ENCODE measurements around the gene LRP2.

LRP2 gene

DNA sequence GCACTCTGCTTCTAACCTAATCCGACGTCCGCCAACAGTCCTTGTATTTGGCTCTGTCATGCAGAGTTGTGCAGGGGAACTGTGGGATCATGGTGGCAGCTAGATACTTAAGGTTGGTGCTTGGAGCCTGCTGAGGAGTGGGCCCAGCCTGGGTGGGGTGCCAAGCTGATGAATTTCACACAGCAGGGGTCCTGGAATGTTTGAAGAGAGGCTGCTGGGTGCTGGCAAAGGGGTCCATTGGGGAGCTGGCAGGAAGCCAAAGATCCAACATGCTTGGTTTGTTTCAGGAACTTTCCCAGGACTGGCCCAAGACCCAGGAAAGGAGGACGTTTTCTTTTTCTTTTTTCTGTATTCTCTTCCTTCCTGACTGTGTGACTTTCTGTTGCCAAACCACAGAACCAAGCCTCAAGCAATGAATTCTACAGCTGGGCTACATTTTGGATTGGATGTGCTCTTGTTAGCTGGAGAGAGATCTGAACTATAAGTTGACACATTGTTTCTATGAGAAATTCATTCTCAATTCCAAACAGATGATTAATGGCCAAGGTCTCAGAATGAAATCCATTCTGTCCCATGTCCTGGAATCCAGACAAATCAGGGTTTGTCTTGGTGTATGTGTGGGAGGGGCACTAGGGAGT, 243.1 kb downstream of the LRP2 start:
- DNase-seq (ENCODE audit: low spot score) = no peak

GRCh38 chr2:169118060-169118459, 244.3 kb downstream of the LRP2 start:
- no peak for DNase-seq (ENCODE audit: low spot score)

- no peak for DNase-seq (ENCODE audit: low spot score)
Measured at GRCh38 chr2:169116993-169117392, 245.3 kb downstream of the LRP2 start.

DNA sequence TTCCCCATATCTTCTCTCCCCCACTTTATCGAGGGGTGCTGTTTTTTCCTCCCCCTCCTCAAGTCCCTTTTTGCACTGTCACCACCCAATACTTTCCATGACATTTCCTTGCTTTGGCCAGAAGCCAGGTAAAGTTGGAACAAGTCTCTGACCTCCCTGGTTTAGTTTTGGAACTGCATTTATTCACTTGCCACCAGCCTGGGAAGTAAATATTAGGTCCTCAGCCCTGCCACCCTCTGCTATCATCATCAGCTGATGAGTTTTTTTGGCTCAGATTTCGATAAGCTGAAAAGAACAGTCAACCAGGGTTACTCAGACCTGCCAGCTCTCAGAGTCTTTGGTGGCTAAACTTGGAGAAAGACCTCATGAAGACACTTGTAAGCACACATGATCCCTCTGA, 246.0 kb downstream of the LRP2 start:
- DNase-seq (ENCODE audit: low spot score) = no peak

GRCh38 chr2:169114056-169114455, 248.3 kb downstream of the LRP2 start:
- no peak for DNase-seq (ENCODE audit: low spot score)

- no peak for DNase-seq (ENCODE audit: low spot score)
Measured at GRCh38 chr2:169112841-169113240, 249.5 kb downstream of the LRP2 start.

DNA sequence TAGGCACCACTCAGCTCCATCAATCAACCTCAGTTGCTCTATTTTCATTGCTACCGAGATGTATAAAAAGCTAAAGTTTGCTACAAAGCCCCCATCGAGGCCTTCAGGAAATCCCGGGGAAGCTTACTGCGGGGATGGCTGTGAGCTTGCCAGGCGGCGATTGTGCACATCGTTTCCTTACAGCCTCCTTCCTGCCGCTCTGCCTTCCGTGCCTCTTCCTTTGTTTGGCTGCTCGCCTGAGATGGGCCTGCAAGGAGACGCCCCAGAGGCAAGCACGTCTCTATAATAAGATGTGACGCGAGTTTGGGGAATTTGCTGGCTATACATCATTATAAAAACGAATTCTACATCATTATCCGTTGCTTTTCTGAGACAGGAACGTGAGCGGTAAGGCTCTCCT, 251.4 kb downstream of the LRP2 start:
- no peak for DNase-seq (ENCODE audit: low spot score)

DNA sequence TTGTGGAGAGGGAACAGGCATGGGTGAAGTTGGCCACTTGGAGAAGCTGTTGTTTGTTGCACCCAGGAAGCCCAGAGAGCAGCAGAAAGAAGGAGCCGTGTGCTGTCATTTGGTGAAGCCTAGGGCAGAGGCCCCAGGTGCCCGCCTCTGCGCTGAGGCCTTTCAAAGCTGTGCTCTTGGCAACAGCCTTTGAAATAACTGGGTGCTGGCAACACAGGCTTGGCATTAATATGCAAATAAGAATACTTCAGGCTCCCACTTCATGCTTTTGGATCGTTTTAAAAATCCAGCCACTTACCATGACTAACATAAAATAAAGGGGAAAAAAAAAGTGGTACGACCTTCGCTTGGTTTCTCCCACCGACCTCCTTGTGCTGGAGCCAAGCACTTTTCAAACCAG, 251.9 kb downstream of the LRP2 start:
- DNase-seq (ENCODE audit: low spot score) = no peak

DNA sequence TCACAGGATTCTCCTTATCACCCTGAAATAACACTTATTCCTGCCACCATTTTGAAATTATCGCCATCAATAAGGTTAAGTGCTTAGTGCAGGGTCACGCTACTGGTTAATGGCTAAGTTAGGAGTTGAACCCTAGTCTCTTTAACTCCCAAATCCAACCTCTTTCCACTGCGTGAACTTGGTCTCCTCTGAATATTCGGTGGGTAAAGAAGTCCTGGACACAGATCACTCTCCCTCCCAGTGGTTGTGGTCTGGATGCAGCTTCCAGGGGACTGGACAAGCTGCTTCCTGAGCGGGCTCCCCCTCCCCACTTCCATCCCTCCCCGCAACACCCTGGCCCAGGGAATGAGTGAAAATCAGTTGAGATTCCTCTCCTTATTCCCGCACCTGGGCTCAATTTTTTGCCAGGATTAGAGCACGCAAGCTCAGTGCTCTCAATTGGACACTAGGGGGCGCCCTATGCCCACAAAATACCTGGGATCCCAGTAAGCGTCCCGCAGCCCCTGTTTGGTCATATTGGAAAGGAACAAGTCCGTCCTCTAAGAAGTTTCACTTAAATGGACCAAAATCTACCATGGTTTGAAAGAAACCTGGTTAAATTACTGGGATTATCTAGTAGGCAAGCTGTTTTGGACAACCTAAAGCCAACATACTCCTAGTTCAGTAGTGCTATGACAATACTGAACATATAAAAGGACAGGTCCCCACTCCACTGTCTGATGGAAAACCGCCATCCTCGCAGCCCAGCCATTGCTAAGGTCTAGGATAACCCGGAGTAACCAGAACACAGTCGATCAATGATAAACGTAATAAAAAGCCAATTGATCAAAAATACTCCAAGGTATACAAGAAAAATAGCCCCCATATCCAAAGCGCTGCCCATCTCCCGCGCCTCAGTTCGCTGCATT, 252.6 kb downstream of the LRP2 start:
- DNase-seq (ENCODE audit: low spot score) = peak; percentile 81

- no peak for DNase-seq (ENCODE audit: low spot score)
Measured at GRCh38 chr2:169108099-169108884, 254.0 kb downstream of the LRP2 start.

- no peak for DNase-seq (ENCODE audit: low spot score)
Measured at GRCh38 chr2:169107645-169108044, 254.7 kb downstream of the LRP2 start.

- DNase-seq (ENCODE audit: low spot score) = no peak
Measured at GRCh38 chr2:169106563-169107545, 255.5 kb downstream of the LRP2 start.

DNA sequence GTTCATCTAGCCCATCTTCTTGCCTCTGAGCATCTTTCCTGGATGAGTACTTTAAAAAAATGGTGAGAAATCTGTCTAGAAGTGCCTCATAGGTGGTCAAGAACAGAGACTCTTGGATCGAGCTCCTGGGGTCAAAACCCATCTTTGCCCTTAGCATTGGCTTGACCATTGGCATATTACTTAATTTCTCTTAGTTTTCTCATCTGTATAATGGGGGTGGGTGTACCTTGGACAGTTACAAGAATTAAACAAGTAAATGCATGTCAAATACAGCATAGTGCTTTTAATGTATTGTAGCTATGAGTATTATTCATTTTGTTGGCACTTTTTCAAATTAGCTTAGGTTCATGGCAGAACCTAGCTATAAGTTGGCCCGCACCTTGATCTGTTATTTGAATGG, 256.2 kb downstream of the LRP2 start:
- no peak for DNase-seq (ENCODE audit: low spot score)

- no peak for DNase-seq (ENCODE audit: low spot score)
Measured at GRCh38 chr2:169105476-169105875, 256.9 kb downstream of the LRP2 start.

DNA sequence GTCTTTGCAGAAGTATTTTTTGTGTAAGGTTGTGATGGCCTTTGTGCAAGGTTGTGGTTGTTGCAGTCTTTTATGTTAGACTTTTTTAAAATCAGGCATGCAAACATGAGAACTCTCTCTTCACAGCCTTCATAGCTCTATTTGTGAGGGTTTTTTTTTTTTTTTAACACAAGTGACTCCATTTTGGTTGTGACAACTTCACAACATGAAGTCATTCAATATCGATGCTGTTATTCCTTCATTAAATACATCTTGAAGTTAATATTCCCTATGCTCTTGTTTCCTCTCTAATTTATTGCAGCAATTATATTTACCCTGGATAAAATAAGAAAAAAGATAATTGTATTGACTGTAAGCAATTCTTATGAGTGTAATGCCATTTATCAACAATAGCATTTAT, 257.5 kb downstream of the LRP2 start:
- DNase-seq (ENCODE audit: low spot score) = no peak

- no peak for DNase-seq (ENCODE audit: low spot score)
Measured at GRCh38 chr2:169095621-169096105, 266.7 kb downstream of the LRP2 start.

DNA sequence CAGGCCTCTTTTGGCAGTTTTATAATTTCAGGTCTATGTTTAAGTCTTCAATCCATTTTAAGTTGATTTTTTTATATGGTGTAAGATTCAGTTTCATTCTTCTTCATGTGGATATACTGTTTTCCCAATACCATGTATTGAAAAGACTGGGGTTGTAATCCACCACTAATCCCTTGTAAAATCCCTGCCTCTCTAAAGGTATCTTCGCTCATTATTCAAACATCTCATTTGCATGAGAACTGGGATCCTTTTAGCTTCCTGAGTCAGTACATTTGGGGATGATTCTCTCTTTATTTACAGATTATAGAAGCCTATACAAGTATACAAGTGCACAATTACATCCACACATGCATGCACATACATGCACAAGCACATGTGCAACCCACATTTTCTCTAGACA, 267.7 kb downstream of the LRP2 start:
- no peak for DNase-seq (ENCODE audit: low spot score)

DNA sequence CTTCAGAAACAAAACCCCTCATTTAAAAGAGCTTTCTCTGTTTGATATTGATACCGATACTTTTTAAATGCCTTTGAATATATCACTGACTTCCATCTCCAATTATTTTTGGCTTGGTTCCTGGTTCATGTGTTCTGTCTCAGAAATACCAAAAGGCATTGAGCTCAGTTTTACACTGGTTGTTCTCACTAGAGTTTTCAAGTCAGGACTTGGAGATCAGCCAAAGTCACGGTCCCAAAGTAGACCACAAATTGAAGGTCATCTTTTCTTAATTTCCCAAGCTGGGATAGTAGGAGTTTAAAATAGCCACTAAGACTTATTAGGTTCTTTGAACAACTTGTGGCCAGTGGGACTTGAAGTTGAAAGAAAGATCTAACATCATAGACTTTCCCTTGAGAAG, 268.8 kb downstream of the LRP2 start:
- DNase-seq (ENCODE audit: low spot score) = no peak

DNA sequence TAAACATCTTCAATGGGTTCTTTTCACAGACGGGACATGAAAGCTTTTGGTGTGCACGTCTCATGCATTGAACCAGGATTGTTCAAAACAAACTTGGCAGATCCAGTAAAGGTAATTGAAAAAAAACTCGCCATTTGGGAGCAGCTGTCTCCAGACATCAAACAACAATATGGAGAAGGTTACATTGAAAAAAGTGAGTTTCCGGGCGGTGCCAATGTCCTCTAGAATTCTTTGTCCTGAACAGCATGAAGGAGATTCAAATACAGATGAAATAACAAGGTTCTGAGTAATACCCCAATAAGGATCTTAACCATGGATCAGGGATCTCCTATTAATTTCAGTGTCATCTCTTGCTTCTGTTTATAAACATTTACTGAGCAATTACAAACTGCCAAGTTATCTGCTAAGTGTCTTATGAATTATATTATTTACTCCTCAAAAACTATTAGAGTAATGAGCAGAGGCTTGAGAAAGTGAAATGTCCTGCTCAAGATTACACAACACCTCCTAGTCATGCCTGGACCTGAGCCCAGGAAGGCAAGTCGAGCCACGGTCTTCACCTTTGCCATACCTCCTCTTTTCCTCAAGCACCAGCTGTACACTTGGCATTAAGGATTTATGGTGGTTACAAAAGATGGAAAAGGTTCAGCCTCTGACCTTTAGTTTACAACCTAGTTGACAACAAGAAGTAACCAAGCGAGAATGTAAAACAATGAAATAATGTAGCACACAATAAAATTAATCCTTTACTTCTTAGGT, 270.4 kb downstream of the LRP2 start:
- DNase-seq (ENCODE audit: low spot score) = no peak

- DNase-seq (ENCODE audit: low spot score) = no peak
Measured at GRCh38 chr2:169091256-169091655, 271.1 kb downstream of the LRP2 start.
